Epithelial cell of proximal tubule (primary cell): ENCODE results near the gene FAM184A. TPM values are rescaled to one million over a fixed set of nuclear protein-coding genes. Genes with fewer than 3 reads are reported as not detected.
"Not testable (repeated sequence)": the region's sequence is repeated elsewhere in the genome, so short reads cannot be mapped to it uniquely, and the experiment has no call there.

Experiments
- DNase-seq: peaks from one replicate; pipeline ENCODE4 v3.0.0-alpha.2; 2011; ENCODE audit warnings: low read depth
- H3K4me3 ChIP-seq: 2 replicates; pipeline ENCODE4 v1.5.1; 2011; ENCODE audit warnings: low read depth, mild to moderate bottlenecking, low read length
- CTCF ChIP-seq: conservative IDR thresholded peaks from 2 replicates; pipeline ENCODE4 v1.5.1; 2012; ENCODE audit warnings: low read depth, mild to moderate bottlenecking, low read length
- total RNA-seq: library from RNA; depleted of rRNA; stranded (reverse); fragments of >200 nt; gene quantifications from 2 replicates; pipeline ENCODE4 v1.2.3, GENCODE V29; 2015

Gene FAM184A
- total RNA-seq, 1 donor from 2014 or later, result 1.9 TPM

- TF ChIP-seq CTCF, result no peak
- H3K4me3 ChIP-seq, result no peak overlapping the region
- DNase-seq, result no peak
Observed at GRCh38 chr6:119020597-119021561, 57.6 kb downstream of the FAM184A start.

- H3K4me3 ChIP-seq, DNase-seq: not testable (repeated sequence)
Observed at GRCh38 chr6:119015165-119015564, 63.3 kb downstream of the FAM184A start.

GRCh38 chr6:119012521-119012920 is 65.9 kb downstream of the FAM184A start:
- H3K4me3 ChIP-seq, result no peak overlapping the region
- no peak for TF ChIP-seq CTCF
- DNase-seq, result no peak

GRCh38 chr6:119009266-119009665 is 69.2 kb downstream of the FAM184A start:
- DNase-seq, H3K4me3 ChIP-seq: not testable (repeated sequence)

- DNase-seq, result no peak
- no peak overlapping the region for H3K4me3 ChIP-seq
- TF ChIP-seq CTCF, result no peak
Observed at GRCh38 chr6:119006974-119007373, 71.5 kb downstream of the FAM184A start.

GRCh38 chr6:119002069-119002468 is 76.4 kb downstream of the FAM184A start:
- no peak for DNase-seq
- no peak for TF ChIP-seq CTCF
- H3K4me3 ChIP-seq, result no peak overlapping the region

GRCh38 chr6:118999494-119000040 is 78.9 kb downstream of the FAM184A start:
- no peak for TF ChIP-seq CTCF
- H3K4me3 ChIP-seq, result no peak overlapping the region
- no peak for DNase-seq

GRCh38 chr6:118997426-118997825 is 81.0 kb downstream of the FAM184A start:
- not testable (repeated sequence) for H3K4me3 ChIP-seq, DNase-seq
